K562 (cell line): ENCODE measurements around the gene NOM1.
A peak's percentile ranks its signal among the peaks of the same experiment; 100 is the strongest.

ENCODE experiments used
- ARID3A ChIP-seq: IDR thresholded peaks from 2 replicates; pipeline ENCODE4 v1.6.1; 2012; ENCODE audit warnings: low read depth, low read length, improper control_type of control experiment, borderline replicate concordance
- CTCF ChIP-seq, 3 experiments: IDR thresholded peaks in 2 of 3; conservative IDR thresholded peaks in 1 of 3; 2 replicates each; pipeline ENCODE4 v1.5.1; 2011 to 2012; ENCODE audit warnings: low read length in 3 of 3, mild to moderate bottlenecking in 3 of 3, control low read depth in 2 of 3, improper control_type of control experiment in 1 of 3, inconsistent platforms in 1 of 3, low read depth in 1 of 3, mixed read lengths in 1 of 3, moderate library complexity in 1 of 3; ENCODE audit not compliant: insufficient read depth in 2 of 3
- E2F1 ChIP-seq: sonication (generic); formaldehyde crosslinking; IDR thresholded peaks from 2 replicates; pipeline ENCODE4 v1.8.1; 2023; ENCODE audit warnings: mild to moderate bottlenecking, missing genetic modification reagents, moderate library complexity
- MAZ ChIP-seq, 2 experiments: fragments of 450-650 bp in 1 of 2; sonication (generic) in 1 of 2; formaldehyde crosslinking; IDR thresholded peaks in 1 of 2; conservative IDR thresholded peaks in 1 of 2; 2 replicates each; pipeline versions ENCODE4 v1.4.0 to v1.5.0; 2020; ENCODE audit warnings: mild to moderate bottlenecking in 1 of 2, missing genetic modification reagents in 1 of 2
- NFIC ChIP-seq: fragments of 450-650 bp; IDR thresholded peaks from 2 replicates; pipeline ENCODE4 v1.6.1; 2017; ENCODE audit warnings: mild to moderate bottlenecking, inconsistent platforms
- PHF21A ChIP-seq: fragments of 450-650 bp; IDR thresholded peaks from 2 replicates; pipeline ENCODE4 v1.6.1; 2017; ENCODE audit warnings: low read depth, borderline replicate concordance
- POLR2AphosphoS2 ChIP-seq: IDR thresholded peaks from 2 replicates; pipeline ENCODE4 v1.6.1; 2012; ENCODE audit warnings: low read length, improper control_type of control experiment
- PYGO2 ChIP-seq: fragments of 450-650 bp; IDR thresholded peaks from 2 replicates; pipeline ENCODE4 v1.6.1; 2016; ENCODE audit warnings: mild to moderate bottlenecking, missing genetic modification characterization, moderate library complexity, missing compliant biosample characterization
- RAD51 ChIP-seq: fragments of 450-650 bp; IDR thresholded peaks from 2 replicates; pipeline ENCODE4 v1.7.1; 2016; ENCODE audit warnings: low read depth, mild to moderate bottlenecking, borderline replicate concordance
- YY1 ChIP-seq, 3 experiments: IDR thresholded peaks; 2 replicates each; pipeline ENCODE4 v1.6.1; 2011; ENCODE audit warnings: low read length in 2 of 3, mild to moderate bottlenecking in 2 of 3, moderate library complexity in 2 of 3, borderline replicate concordance in 1 of 3, control low read depth in 1 of 3, low read depth in 1 of 3; ENCODE audit not compliant: insufficient read depth in 3 of 3, insufficient replicate concordance in 2 of 3, control insufficient read depth in 1 of 3, insufficient read length in 1 of 3; ENCODE audit errors: extremely low read depth in 1 of 3
- ZNF263 ChIP-seq: sonication (generic); formaldehyde crosslinking; IDR thresholded peaks from 2 replicates; pipeline ENCODE4 v1.8.0; 2022; ENCODE audit warnings: mild to moderate bottlenecking, missing genetic modification reagents, borderline replicate concordance
- TF ChIP-seq, protein P1 (sequence below), 2 experiments: fragments of 450-650 bp in 1 of 2; sonication (generic) in 1 of 2; formaldehyde crosslinking in 1 of 2; IDR thresholded peaks in 1 of 2; conservative IDR thresholded peaks in 1 of 2; 2 replicates each; pipeline versions ENCODE4 v1.6.1 to v1.8.1; 2016 to 2023; ENCODE audit warnings: mild to moderate bottlenecking in 2 of 2, moderate library complexity in 2 of 2, inconsistent platforms in 1 of 2, missing genetic modification reagents in 1 of 2
- TF ChIP-seq, protein P2 (sequence below): sonication (generic); formaldehyde crosslinking; IDR thresholded peaks from 2 replicates; pipeline ENCODE4 v1.8.0; 2022; ENCODE audit warnings: missing genetic modification reagents, mild to moderate bottlenecking, moderate library complexity, borderline replicate concordance

- no peak for TF ChIP-seq POLR2AphosphoS2
- no peak for TF ChIP-seq RAD51
- TF ChIP-seq ARID3A, result no peak
- TF ChIP-seq, protein P1, sequence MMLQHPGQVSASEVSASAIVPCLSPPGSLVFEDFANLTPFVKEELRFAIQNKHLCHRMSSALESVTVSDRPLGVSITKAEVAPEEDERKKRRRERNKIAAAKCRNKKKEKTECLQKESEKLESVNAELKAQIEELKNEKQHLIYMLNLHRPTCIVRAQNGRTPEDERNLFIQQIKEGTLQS (IDR thresholded peaks at IDR 0.05), result no peak
- TF ChIP-seq, protein P1 (CRISPR knock-in tag; conservative IDR thresholded peaks at IDR 0.05), result no peak
- TF ChIP-seq CTCF (IDR thresholded peaks at IDR 0.05 in 2 of 3, conservative IDR thresholded peaks at IDR 0.05 in 1 of 3; ENCODE audit: insufficient read depth in 2 of 3, low read depth in 1 of 3, low read length in 3 of 3), result no peak
- no peak for TF ChIP-seq PYGO2 (tag)
- no peak for TF ChIP-seq MAZ (CRISPR knock-in tag; conservative IDR thresholded peaks at IDR 0.05 in 1 of 2, IDR thresholded peaks at IDR 0.05 in 1 of 2)
- TF ChIP-seq, protein P2, sequence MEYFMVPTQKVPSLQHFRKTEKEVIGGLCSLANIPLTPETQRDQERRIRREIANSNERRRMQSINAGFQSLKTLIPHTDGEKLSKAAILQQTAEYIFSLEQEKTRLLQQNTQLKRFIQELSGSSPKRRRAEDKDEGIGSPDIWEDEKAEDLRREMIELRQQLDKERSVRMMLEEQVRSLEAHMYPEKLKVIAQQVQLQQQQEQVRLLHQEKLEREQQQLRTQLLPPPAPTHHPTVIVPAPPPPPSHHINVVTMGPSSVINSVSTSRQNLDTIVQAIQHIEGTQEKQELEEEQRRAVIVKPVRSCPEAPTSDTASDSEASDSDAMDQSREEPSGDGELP (CRISPR knock-in tag), result no peak
- TF ChIP-seq YY1 (IDR thresholded peaks at IDR 0.05; ENCODE audit: borderline replicate concordance in 1 of 3, control insufficient read depth in 1 of 3, extremely low read depth in 1 of 3, insufficient read depth in 3 of 3, insufficient read length in 1 of 3, insufficient replicate concordance in 2 of 3, low read depth in 1 of 3, low read length in 2 of 3), result no peak
- no peak for TF ChIP-seq E2F1 (CRISPR knock-in tag)
- peak; percentile 67 for TF ChIP-seq NFIC
- no peak for TF ChIP-seq PHF21A
- TF ChIP-seq ZNF263 (CRISPR knock-in tag), result no peak
Observed at GRCh38 chr7:156928406-156928747, 21.1 kb upstream of the NOM1 start.
